ENCODE measurements around the gene CACNG5. TPM values are rescaled to one million over a fixed set of nuclear protein-coding genes. Genes with fewer than 3 reads are reported as not detected.

The CACNG5 gene
- total RNA-seq, 4 donors from 2014 or later, result not detected

DNA sequence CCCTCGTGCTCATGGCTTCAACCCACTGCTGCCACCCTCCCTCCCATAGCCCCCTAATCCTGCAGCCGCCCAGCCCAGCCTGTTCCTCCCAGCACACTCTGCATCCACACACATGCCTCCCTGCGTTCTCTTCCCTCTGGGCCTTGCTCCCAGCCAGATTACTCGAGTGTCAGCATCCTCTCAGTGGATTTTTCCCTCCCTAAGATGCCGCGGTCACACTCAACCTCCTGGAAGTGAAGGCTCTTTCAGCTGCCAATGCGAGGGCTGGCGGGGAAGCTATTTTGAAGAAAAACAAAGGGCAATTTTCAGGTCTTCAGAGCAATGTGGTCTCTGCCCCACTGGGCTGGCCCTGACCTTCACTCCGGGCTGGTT is 23.2 kb upstream of the CACNG5 start:
- WGBS, 2 donors (ENCODE audit: low coverage in 1 of 2), result 67 to 74% methylated on average over 2 to 3 of the region's 9 CpGs
- TF ChIP-seq EP300 (IDR thresholded peaks at IDR 0.05) (no peak), POLR2AphosphoS5 (IDR thresholded peaks at IDR 0.05) (no peak), POLR2A (IDR thresholded peaks at IDR 0.05) (no peak)
- TF ChIP-seq, protein P1, sequence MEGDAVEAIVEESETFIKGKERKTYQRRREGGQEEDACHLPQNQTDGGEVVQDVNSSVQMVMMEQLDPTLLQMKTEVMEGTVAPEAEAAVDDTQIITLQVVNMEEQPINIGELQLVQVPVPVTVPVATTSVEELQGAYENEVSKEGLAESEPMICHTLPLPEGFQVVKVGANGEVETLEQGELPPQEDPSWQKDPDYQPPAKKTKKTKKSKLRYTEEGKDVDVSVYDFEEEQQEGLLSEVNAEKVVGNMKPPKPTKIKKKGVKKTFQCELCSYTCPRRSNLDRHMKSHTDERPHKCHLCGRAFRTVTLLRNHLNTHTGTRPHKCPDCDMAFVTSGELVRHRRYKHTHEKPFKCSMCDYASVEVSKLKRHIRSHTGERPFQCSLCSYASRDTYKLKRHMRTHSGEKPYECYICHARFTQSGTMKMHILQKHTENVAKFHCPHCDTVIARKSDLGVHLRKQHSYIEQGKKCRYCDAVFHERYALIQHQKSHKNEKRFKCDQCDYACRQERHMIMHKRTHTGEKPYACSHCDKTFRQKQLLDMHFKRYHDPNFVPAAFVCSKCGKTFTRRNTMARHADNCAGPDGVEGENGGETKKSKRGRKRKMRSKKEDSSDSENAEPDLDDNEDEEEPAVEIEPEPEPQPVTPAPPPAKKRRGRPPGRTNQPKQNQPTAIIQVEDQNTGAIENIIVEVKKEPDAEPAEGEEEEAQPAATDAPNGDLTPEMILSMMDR (IDR thresholded peaks at IDR 0.05), result no peak
- Histone ChIP-seq H3K27me3 (peaks cover 13% of the 10 kb centered on the region), H3K4me3 (no peak overlapping the region), H3K36me3 (no peaks in the 10 kb centered on the region), H3K27ac (no peak overlapping the region), H3K9me3 (no peaks in the 10 kb centered on the region), H3K4me1 (no peaks in the 10 kb centered on the region)
- ATAC-seq, result no peak

DNA sequence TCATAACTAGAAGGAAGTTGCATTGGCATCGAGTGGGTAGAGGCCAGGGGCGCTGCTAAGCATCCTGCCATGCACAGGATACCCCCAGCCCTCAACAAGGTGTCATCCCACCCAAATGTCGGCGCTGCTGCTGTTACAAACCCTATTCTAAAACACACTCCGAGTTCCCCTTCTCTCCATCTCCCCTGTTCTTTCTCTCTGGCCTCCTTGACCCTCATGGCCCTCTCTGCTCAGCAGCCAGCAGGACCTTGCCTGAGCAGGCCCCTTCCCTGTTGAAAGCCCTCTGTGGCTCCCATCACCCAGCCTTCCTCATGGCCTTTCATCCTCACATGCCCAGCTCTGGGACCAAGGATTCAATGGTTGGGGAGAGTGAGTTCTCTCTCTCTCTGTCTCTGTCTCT is 22.3 kb upstream of the CACNG5 start:
- Histone ChIP-seq H3K4me1 (no peaks in the 10 kb centered on the region), H3K36me3 (no peaks in the 10 kb centered on the region), H3K9me3 (peaks cover 0 to 4% (median 0%) of the 10 kb centered on the region in 3 donors), H3K27ac (no peak overlapping the region), H3K27me3 (peaks cover 17% of the 10 kb centered on the region), H3K4me3 (no peak overlapping the region)
- WGBS, 2 donors (ENCODE audit: low coverage in 1 of 2), result 60 to 94% methylated on average over 1 to 3 of the region's 5 CpGs
- no peak for ATAC-seq
- TF ChIP-seq POLR2AphosphoS5 (IDR thresholded peaks at IDR 0.05) (no peak), EP300 (IDR thresholded peaks at IDR 0.05) (no peak), POLR2A (IDR thresholded peaks at IDR 0.05) (no peak)
- TF ChIP-seq, protein P1 (IDR thresholded peaks at IDR 0.05), result no peak

DNA sequence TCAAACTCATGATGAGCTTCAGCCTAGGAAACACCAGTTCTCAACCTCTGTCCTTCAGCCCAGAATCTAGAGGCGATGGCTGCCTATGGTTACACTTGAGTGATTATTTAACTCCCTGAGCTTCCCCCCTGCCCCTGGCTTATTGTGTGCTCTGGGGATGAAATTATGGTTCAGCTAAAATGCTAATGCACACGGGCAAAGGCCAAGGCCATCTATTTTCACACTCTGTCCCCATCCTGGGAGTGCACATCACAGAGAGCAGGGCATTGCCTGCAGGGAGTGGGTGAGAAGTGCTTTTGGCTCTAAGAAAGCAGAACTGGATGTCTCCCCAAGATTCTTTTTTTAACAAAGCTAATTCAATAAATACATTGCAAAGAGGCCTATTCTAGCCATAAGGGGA is 21.6 kb upstream of the CACNG5 start:
- Histone ChIP-seq H3K4me1 (no peaks in the 10 kb centered on the region), H3K27me3 (peaks cover 24% of the 10 kb centered on the region), H3K9me3 (peaks cover 0 to 12% (median 0%) of the 10 kb centered on the region in 3 donors), H3K27ac (no peak overlapping the region), H3K4me3 (no peak overlapping the region), H3K36me3 (no peaks in the 10 kb centered on the region)
- no peak for ATAC-seq
- WGBS, 2 donors (ENCODE audit: low coverage in 1 of 2), result 63% methylated on average over 1 of the region's 2 CpGs; no CpG with 5 or more reads in 1 of the 2 donors
- no peak for TF ChIP-seq EP300 (IDR thresholded peaks at IDR 0.05)
- TF ChIP-seq POLR2A (IDR thresholded peaks at IDR 0.05), result no peak
- no peak for TF ChIP-seq POLR2AphosphoS5 (IDR thresholded peaks at IDR 0.05)
- TF ChIP-seq, protein P1 (IDR thresholded peaks at IDR 0.05), result no peak

DNA sequence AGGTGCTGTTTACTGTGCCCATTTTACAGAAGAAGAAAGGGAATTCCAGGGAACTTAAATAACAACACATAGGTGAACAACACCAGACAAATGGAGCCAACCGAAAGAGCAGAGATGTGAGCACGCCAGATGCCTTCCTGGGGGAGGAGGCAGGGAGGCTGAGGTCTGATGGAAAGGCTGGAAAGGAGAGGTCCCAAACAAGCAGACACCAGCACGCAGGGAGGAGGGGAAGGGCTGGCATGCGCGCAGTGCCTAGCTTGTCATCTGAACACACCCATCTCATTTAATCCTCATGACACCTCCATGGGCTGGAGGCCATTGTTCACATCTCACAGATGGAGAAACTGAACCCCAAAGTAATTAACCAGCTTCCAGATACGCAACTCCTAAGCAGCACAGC is 20.9 kb upstream of the CACNG5 start:
- TF ChIP-seq POLR2A (IDR thresholded peaks at IDR 0.05) (no peak), POLR2AphosphoS5 (IDR thresholded peaks at IDR 0.05) (no peak), EP300 (IDR thresholded peaks at IDR 0.05) (no peak)
- TF ChIP-seq, protein P1 (IDR thresholded peaks at IDR 0.05), result no peak
- ATAC-seq, result no peak

DNA sequence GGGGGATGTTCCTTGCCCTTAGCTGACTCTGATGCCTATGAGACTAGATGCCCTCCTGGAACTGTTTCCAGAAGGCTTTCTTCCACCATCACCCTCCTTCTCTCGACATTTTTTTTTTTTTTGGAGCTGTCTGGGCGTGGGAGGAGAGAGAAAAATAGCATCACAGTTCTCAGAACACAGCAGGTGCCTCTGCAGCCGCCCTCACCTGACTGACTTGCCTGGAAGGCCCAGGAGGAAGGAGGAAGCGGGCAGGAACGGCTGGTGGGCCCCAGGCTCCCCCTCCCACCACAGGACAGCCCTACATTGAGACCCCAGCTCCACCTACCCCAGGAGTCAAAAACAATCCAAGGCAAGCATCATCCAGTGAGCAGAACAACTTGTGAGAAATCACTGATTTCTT is 20.3 kb upstream of the CACNG5 start:
- H3K36me3 ChIP-seq, result no peaks in the 10 kb centered on the region
- H3K4me1 ChIP-seq, result no peaks in the 10 kb centered on the region
- H3K27ac ChIP-seq, result no peak overlapping the region
- WGBS, 2 donors (ENCODE audit: low coverage in 1 of 2), result 17% methylated on average over 1 of the region's 5 CpGs; no CpG with 5 or more reads in 1 of the 2 donors
- no peak overlapping the region for H3K4me3 ChIP-seq
- H3K9me3 ChIP-seq, result peaks cover 0 to 14% (median 0%) of the 10 kb centered on the region in 3 donors
- TF ChIP-seq POLR2AphosphoS5 (IDR thresholded peaks at IDR 0.05) (no peak), POLR2A (IDR thresholded peaks at IDR 0.05) (no peak), EP300 (IDR thresholded peaks at IDR 0.05) (no peak)
- TF ChIP-seq, protein P1 (IDR thresholded peaks at IDR 0.05), result no peak
- no peak for ATAC-seq
- peaks cover 27% of the 10 kb centered on the region for H3K27me3 ChIP-seq

More for the DNA sequence above, 20.9 kb upstream of the CACNG5 start:
- Histone ChIP-seq H3K9me3 (peaks cover 0 to 14% (median 0%) of the 10 kb centered on the region in 3 donors), H3K36me3 (no peaks in the 10 kb centered on the region), H3K27ac (no peak overlapping the region), H3K4me3 (no peak overlapping the region), H3K4me1 (no peaks in the 10 kb centered on the region), H3K27me3 (peaks cover 27% of the 10 kb centered on the region)
- WGBS, 2 donors (ENCODE audit: low coverage in 1 of 2), result 98 to 100% methylated on average over 1 to 5 of the region's 6 CpGs

All from gastroesophageal sphincter (tissue), 4 donors.